HepG2 (cell line): ENCODE data around the gene JAZF1. TPM values are rescaled to one million over a fixed set of nuclear protein-coding genes. Genes with fewer than 3 reads are reported as not detected.
"Not testable (repeated sequence)": the region's sequence is repeated elsewhere in the genome, so short reads cannot be mapped to it uniquely, and the experiment has no call there.

Experiments used
- ATAC-seq: fragments of 200-7000 bp; cut with Tn5 transposase; 3 replicates; pipeline ENCODE4 v1.9.1; 2020; ENCODE audit warnings: mild to moderate bottlenecking, moderate library complexity
- BruUV-seq: library from RNA; stranded (reverse); fragments of 400-500 nt; replicated peaks from 2 replicates; lab custom pipeline; 2021; lab: Mats Ljungman, UMichigan
- CTCF ChIA-PET: fragments of 300-600 bp; formaldehyde crosslinking; extraction: SDS; loops from one replicate; lab custom pipeline; 2021; ENCODE audit warnings: low total read pairs, inconsistent platforms, low intra/inter-chr PET ratio; lab: Yijun Ruan, JAX
- POLR2A ChIA-PET: fragments of 350-600 bp; sonication (Branson Sonifier 250); formaldehyde crosslinking; loops from one replicate; lab custom pipeline; 2020; ENCODE audit warnings: antibody characterized with exemption, inconsistent platforms; lab: Yijun Ruan, JAX
- DNase-seq: peaks from one replicate; pipeline ENCODE4 v3.0.0-alpha.2; 2015; ENCODE audit warnings: low spot score
- FAIRE-seq: peaks from 3 replicates; lab custom pipeline; 2011; peaks lifted over from hg19 to GRCh38; lab: Jason Lieb, UNC
- H2AFZ ChIP-seq: one replicate; pipeline ENCODE4 v1.6.1; 2011; ENCODE audit warnings: low read length, inconsistent platforms
- H3K27ac ChIP-seq: fragments of 300-600 bp; 3 replicates; pipeline ENCODE4 v1.8.0; 2011; ENCODE audit warnings: mixed run types, mild to moderate bottlenecking, mixed read lengths, low read length, inconsistent platforms; ENCODE audit not compliant: insufficient read depth; ENCODE audit errors: extremely low read length
- H3K27me3 ChIP-seq, 2 experiments: fragments of 200-600 bp in 1 of 2; 2 replicates in 1 of 2; 3 replicates in 1 of 2; pipeline versions ENCODE4 v1.6.0 to v1.8.0; 2011; ENCODE audit warnings: low read length in 2 of 2, mild to moderate bottlenecking in 2 of 2, moderate library complexity in 2 of 2, inconsistent platforms in 1 of 2; ENCODE audit not compliant: insufficient read depth in 2 of 2, control insufficient read depth in 1 of 2
- H3K36me3 ChIP-seq, 2 experiments: fragments of 200-600 bp in 1 of 2; replicated peaks in 1 of 2; 2 replicates in 1 of 2; 3 replicates in 1 of 2; pipeline versions ENCODE4 v1.5.1 to v1.8.0; 2011; ENCODE audit warnings: low read length in 2 of 2, inconsistent platforms in 1 of 2; ENCODE audit not compliant: insufficient read depth in 2 of 2, control insufficient read depth in 1 of 2
- H3K4me1 ChIP-seq: 2 replicates; pipeline ENCODE4 v1.5.1; 2012; ENCODE audit warnings: low read length, inconsistent platforms; ENCODE audit not compliant: insufficient read depth
- H3K4me2 ChIP-seq: 2 replicates; pipeline ENCODE4 v1.6.0; 2011; ENCODE audit warnings: low read depth, low read length, inconsistent platforms
- H3K4me3 ChIP-seq, 3 experiments: fragments of 200-600 bp in 1 of 3; sonication (generic), shearing (Covaris generic) in 1 of 3; replicated peaks in 1 of 3; 2 replicates each; pipeline ENCODE4 v1.5.1; 2011 to 2016; ENCODE audit warnings: low read length in 3 of 3, inconsistent platforms in 2 of 3, low read depth in 2 of 3, mild to moderate bottlenecking in 2 of 3, control low read depth in 1 of 3, mixed read lengths in 1 of 3; ENCODE audit not compliant: insufficient read depth in 1 of 3
- H3K79me2 ChIP-seq: one replicate; pipeline ENCODE4 v1.6.1; 2011; ENCODE audit warnings: low read length, inconsistent platforms; ENCODE audit not compliant: insufficient read depth
- H3K9ac ChIP-seq: 2 replicates; pipeline ENCODE4 v1.6.0; 2011; ENCODE audit warnings: mild to moderate bottlenecking, low read depth, low read length, inconsistent platforms; ENCODE audit not compliant: insufficient read depth
- H3K9me3 ChIP-seq: 2 replicates; pipeline ENCODE4 v1.5.1; 2012; ENCODE audit warnings: mild to moderate bottlenecking, low read length
- H4K20me1 ChIP-seq: 2 replicates; pipeline ENCODE4 v1.6.0; 2011; ENCODE audit warnings: inconsistent platforms, mild to moderate bottlenecking, low read length, moderate library complexity; ENCODE audit not compliant: insufficient read depth
- ATF1 ChIP-seq: IDR thresholded peaks from 2 replicates; pipeline ENCODE4 v1.6.1; 2016; ENCODE audit warnings: mild to moderate bottlenecking, control low read depth
- CREB1 ChIP-seq, 2 experiments: fragments of 450-650 bp in 1 of 2; IDR thresholded peaks; 2 replicates each; pipeline ENCODE4 v1.6.1; 2016 to 2017; ENCODE audit warnings: control low read depth in 1 of 2, mild to moderate bottlenecking in 1 of 2, missing compliant biosample characterization in 1 of 2, missing genetic modification characterization in 1 of 2
- HDAC2 ChIP-seq: sonication (generic); formaldehyde crosslinking; IDR thresholded peaks from 2 replicates; pipeline ENCODE4 v1.4.0; 2020; ENCODE audit warnings: missing genetic modification reagents
- MAFF ChIP-seq: IDR thresholded peaks from 2 replicates; pipeline ENCODE4 v1.6.1; 2011; ENCODE audit warnings: low read depth, low read length, improper control_type of control experiment
- MAFK ChIP-seq, 2 experiments: IDR thresholded peaks in 1 of 2; conservative IDR thresholded peaks in 1 of 2; 2 replicates each; pipeline ENCODE4 v1.6.1; 2011; ENCODE audit warnings: improper control_type of control experiment in 2 of 2, low read length in 2 of 2
- PRPF4 ChIP-seq: fragments of 200-400 bp; formaldehyde crosslinking; IDR thresholded peaks from 2 replicates; pipeline ENCODE4 v1.6.1; 2016; ENCODE audit warnings: low read length, low read depth; ENCODE audit not compliant: poor library complexity, severe bottlenecking
- TEAD3 ChIP-seq: optimal IDR thresholded peaks from 2 replicates; pipeline ENCODE3; 2016; ENCODE audit warnings: borderline replicate concordance
- ZNF496 ChIP-seq: sonication (generic); formaldehyde crosslinking; IDR thresholded peaks from 2 replicates; pipeline ENCODE4 v1.8.1; 2023; ENCODE audit warnings: mild to moderate bottlenecking, moderate library complexity, missing genetic modification reagents; ENCODE audit not compliant: insufficient replicate concordance
- ZNF777 ChIP-seq: sonication (generic); formaldehyde crosslinking; IDR thresholded peaks from 2 replicates; pipeline ENCODE4 v1.4.0; 2020; ENCODE audit warnings: missing genetic modification reagents
- WGBS: methylation state at CpG from one replicate; pipeline ENCODE4 v1.1.6; 2017; ENCODE audit warnings: low lambda C conversion rate; 5-methylcytosine and 5-hydroxymethylcytosine counted together
- in situ Hi-C: cut with HindIII; loops from 2 replicates; pipeline ENCODE4 v1.10.0; 2017; ENCODE audit warnings: low pct_unique_long_range_greater_than_20kb; ENCODE audit not compliant: extremely low pct_ligation_motif_present
- intact Hi-C: fragments of 100-400 bp; cut with micrococcal nuclease; formaldehyde crosslinking; loops from one replicate; pipeline ENCODE4 v1.10.0; 2022; ENCODE audit not compliant: unreplicated experiment
- polyA plus RNA-seq, 8 experiments: library from polyadenylated mRNA; depleted of rRNA in 3 of 8; stranded (reverse) in 7 of 8; unstranded in 1 of 8; fragments of >200 nt; fragmentation: Illumina TruSeq in 4 of 8; extraction: Trizol in 4 of 8; gene quantifications; 2 replicates each; pipeline versions ENCODE4 v1.2.1 to v1.2.3, GENCODE V29; 2011 to 2016; ENCODE audit warnings: low read depth in 4 of 8, missing spikeins in 1 of 8, mixed read lengths in 1 of 8; ENCODE audit not compliant: insufficient read depth in 1 of 8
- total RNA-seq, 5 experiments: library from RNA; depleted of rRNA; stranded (reverse); fragments of >200 nt; fragmentation: Illumina TruSeq; extraction: Trizol; gene quantifications; 2 replicates each; pipeline ENCODE4 v1.2.3, GENCODE V29; 2016; ENCODE audit warnings: low read depth in 1 of 5
- TF ChIP-seq, protein P1 (sequence below): sonication (generic); formaldehyde crosslinking; IDR thresholded peaks from 2 replicates; pipeline ENCODE4 v1.4.0; 2020; ENCODE audit warnings: missing genetic modification reagents

The JAZF1 gene
- total and polyA plus RNA-seq, 2 of the 13 experiments (the other 11 are each of a cell fraction or from before 2014, with no cell fraction given) = not detected

DNA sequence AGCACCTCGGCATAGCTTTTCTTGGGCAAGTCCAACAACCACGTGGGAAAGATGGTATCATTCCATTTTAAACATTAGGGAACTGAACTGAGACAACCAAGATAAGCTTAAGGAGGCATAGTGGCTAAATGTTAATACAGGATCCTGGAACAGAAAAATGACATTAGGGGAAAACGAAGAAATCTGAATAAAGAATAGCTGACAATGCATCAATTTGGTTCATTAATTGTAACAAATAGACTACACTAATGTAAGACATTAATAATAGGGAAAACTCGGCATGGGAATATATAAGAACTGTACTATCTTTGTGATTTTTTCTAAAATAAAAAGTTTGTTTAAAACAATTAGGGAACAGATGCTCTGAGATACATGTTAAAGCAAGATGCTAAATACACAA lies 165.4 kb downstream of the JAZF1 start:
- WGBS = 33% methylated on average over 4 of the region's 4 CpGs
- Histone ChIP-seq H4K20me1 (no peaks in the 10 kb centered on the region), H2AFZ (no peak overlapping the region), H3K4me3 (no peak overlapping the region), H3K27me3 (peaks cover 0 to 27% of the 10 kb centered on the region in 2 experiments; a peak in 3 of 5 replicates), H3K36me3 (no peaks in the 10 kb centered on the region), H3K9me3 (no peaks in the 10 kb centered on the region), H3K4me1 (no peaks in the 10 kb centered on the region), H3K79me2 (no peaks in the 10 kb centered on the region), H3K27ac (no peak overlapping the region), H3K9ac (no peak overlapping the region), H3K4me2 (no peak overlapping the region)
- ChIA-PET POLR2A (no interaction called here), CTCF (no interaction called here)
- no peak for FAIRE-seq
- ATAC-seq = no peak
- DNase-seq = no peak
- 0 out of 2 replicates have a peak, but pooled peaks have one; percentile 37 for TF ChIP-seq MAFF
- no peak for TF ChIP-seq ZNF777 (CRISPR knock-in tag)
- no peak for TF ChIP-seq ATF1 (CRISPR knock-in tag)
- TF ChIP-seq PRPF4 = no peak
- no peak for TF ChIP-seq CREB1 (IDR thresholded peaks at IDR 0.05)
- no peak for TF ChIP-seq CREB1 (CRISPR knock-in tag; IDR thresholded peaks at IDR 0.05)
- TF ChIP-seq ZNF496 (CRISPR knock-in tag) = no peak
- TF ChIP-seq, protein P1, sequence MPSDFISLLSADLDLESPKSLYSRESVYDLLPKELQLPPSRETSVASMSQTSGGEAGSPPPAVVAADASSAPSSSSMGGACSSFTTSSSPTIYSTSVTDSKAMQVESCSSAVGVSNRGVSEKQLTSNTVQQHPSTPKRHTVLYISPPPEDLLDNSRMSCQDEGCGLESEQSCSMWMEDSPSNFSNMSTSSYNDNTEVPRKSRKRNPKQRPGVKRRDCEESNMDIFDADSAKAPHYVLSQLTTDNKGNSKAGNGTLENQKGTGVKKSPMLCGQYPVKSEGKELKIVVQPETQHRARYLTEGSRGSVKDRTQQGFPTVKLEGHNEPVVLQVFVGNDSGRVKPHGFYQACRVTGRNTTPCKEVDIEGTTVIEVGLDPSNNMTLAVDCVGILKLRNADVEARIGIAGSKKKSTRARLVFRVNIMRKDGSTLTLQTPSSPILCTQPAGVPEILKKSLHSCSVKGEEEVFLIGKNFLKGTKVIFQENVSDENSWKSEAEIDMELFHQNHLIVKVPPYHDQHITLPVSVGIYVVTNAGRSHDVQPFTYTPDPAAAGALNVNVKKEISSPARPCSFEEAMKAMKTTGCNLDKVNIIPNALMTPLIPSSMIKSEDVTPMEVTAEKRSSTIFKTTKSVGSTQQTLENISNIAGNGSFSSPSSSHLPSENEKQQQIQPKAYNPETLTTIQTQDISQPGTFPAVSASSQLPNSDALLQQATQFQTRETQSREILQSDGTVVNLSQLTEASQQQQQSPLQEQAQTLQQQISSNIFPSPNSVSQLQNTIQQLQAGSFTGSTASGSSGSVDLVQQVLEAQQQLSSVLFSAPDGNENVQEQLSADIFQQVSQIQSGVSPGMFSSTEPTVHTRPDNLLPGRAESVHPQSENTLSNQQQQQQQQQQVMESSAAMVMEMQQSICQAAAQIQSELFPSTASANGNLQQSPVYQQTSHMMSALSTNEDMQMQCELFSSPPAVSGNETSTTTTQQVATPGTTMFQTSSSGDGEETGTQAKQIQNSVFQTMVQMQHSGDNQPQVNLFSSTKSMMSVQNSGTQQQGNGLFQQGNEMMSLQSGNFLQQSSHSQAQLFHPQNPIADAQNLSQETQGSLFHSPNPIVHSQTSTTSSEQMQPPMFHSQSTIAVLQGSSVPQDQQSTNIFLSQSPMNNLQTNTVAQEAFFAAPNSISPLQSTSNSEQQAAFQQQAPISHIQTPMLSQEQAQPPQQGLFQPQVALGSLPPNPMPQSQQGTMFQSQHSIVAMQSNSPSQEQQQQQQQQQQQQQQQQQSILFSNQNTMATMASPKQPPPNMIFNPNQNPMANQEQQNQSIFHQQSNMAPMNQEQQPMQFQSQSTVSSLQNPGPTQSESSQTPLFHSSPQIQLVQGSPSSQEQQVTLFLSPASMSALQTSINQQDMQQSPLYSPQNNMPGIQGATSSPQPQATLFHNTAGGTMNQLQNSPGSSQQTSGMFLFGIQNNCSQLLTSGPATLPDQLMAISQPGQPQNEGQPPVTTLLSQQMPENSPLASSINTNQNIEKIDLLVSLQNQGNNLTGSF (CRISPR knock-in tag) = no peak
- TF ChIP-seq TEAD3 = no peak
- TF ChIP-seq MAFK (conservative IDR thresholded peaks at IDR 0.05 in 1 of 2, IDR thresholded peaks at IDR 0.05 in 1 of 2; ENCODE audit: low read length in 2 of 2) = peak in 1 of 2 experiments; percentile 47; a peak in 2 of 4 replicates
- TF ChIP-seq HDAC2 (CRISPR knock-in tag) = no peak
- intact Hi-C loops (no loop called here), in situ Hi-C loops (no loop called here)
- no TSS peak for BruUV-seq

DNA sequence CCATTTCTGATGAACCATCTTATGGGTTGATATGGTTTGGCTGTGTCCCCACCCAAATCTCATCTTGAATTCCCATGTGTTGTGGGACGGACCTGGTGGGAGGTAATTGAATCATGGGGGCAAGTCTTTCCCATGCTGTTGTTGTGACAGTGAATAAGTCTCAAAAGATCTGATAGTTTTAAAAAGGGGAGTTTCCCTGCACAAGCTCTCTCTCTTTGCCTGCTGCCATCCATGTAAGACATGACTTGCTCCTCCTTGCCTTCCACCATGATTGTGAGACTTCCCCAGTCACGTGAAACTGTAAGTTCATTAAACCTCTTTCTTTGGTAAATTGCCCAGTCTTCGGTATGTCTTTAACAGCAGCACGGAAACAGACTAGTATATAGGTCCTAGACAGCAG lies 166.3 kb downstream of the JAZF1 start:
- FAIRE-seq, H3K27ac ChIP-seq, H2AFZ ChIP-seq, H3K4me1 ChIP-seq, H3K9me3 ChIP-seq, ATAC-seq, CTCF ChIA-PET, in situ Hi-C loops, H3K79me2 ChIP-seq, DNase-seq, H3K4me2 ChIP-seq, POLR2A ChIA-PET, H3K9ac ChIP-seq, H4K20me1 ChIP-seq, H3K36me3 ChIP-seq, BruUV-seq, H3K4me3 ChIP-seq, intact Hi-C loops: not testable (repeated sequence)
- H3K27me3 ChIP-seq = peaks cover 0 to 23% of the 10 kb centered on the region in 2 experiments; a peak in 3 of 5 replicates
- WGBS = 9% methylated on average over 4 of the region's 4 CpGs
